ENCODE results near the gene LONRF3. TPM values are rescaled to one million over a fixed set of nuclear protein-coding genes. Genes with fewer than 3 reads are reported as not detected.

The LONRF3 gene
- total RNA-seq, 1 donor from 2014 or later, result 0.96 TPM

DNA sequence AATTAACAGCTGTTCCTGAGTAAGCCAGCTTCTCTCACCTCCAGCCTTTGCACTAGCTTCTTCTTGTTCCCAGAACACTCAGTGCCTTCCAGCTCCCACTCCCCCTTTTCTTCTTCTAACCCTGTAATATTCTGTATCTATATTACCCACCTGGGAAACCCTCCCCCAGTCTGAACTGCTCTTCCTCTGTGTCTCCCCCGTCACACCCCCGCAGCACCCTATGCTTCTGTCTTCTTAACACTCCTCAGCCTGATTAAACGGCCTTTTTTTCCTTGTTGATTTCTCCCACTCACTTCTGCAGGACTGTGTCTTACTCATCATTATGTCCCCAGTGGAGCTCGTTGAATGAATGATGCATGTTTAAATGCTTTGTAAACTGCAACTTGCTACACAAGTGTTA lies 9.0 kb upstream of the LONRF3 start:
- no peaks in the 10 kb centered on the region for H3K36me3 Mint-ChIP-seq (ENCODE audit: insufficient read depth)
- H3K9me3 Mint-ChIP-seq (ENCODE audit: low read depth), result peaks cover 7% of the 10 kb centered on the region
- no peak overlapping the region for H3K27ac Mint-ChIP-seq
- H3K27me3 Mint-ChIP-seq, result peaks cover 16% of the 10 kb centered on the region
- H3K4me1 Mint-ChIP-seq (ENCODE audit: low read depth), result peaks cover 24% of the 10 kb centered on the region
- DNase-seq (ENCODE audit: low spot score, unreplicated experiment), result no peak
- no peak overlapping the region for H3K4me3 Mint-ChIP-seq (ENCODE audit: low read depth)
- TF ChIP-seq, protein P1, sequence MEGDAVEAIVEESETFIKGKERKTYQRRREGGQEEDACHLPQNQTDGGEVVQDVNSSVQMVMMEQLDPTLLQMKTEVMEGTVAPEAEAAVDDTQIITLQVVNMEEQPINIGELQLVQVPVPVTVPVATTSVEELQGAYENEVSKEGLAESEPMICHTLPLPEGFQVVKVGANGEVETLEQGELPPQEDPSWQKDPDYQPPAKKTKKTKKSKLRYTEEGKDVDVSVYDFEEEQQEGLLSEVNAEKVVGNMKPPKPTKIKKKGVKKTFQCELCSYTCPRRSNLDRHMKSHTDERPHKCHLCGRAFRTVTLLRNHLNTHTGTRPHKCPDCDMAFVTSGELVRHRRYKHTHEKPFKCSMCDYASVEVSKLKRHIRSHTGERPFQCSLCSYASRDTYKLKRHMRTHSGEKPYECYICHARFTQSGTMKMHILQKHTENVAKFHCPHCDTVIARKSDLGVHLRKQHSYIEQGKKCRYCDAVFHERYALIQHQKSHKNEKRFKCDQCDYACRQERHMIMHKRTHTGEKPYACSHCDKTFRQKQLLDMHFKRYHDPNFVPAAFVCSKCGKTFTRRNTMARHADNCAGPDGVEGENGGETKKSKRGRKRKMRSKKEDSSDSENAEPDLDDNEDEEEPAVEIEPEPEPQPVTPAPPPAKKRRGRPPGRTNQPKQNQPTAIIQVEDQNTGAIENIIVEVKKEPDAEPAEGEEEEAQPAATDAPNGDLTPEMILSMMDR (IDR thresholded peaks at IDR 0.05; ENCODE audit: unreplicated experiment), result no peak

DNA sequence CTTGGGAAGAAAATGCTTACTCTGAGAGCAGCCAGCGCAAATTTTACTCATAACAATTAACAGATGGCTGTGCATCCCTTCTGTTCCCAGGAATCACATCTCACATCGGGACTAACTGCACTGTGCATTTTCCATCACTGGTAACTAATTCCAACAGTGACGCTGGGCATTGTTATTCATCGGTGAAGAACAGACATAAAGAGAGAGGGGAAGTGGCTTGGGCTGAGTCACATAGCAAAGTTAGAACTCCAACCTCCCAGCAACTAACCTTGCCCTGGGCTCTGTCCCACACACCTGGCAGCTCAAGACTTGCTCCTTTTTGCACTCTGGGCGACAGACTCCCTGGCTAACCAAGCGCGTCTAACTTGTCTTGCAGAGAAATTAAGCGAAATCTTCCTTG lies 6.4 kb upstream of the LONRF3 start:
- no peak for DNase-seq (ENCODE audit: low spot score, unreplicated experiment)
- Mint-ChIP-seq H3K27ac (no peak overlapping the region), H3K9me3 (ENCODE audit: low read depth) (peaks cover 6% of the 10 kb centered on the region), H3K4me1 (ENCODE audit: low read depth) (peaks cover 25% of the 10 kb centered on the region), H3K36me3 (ENCODE audit: insufficient read depth) (peaks cover 2% of the 10 kb centered on the region), H3K27me3 (peaks cover 23% of the 10 kb centered on the region), H3K4me3 (ENCODE audit: low read depth) (no peak overlapping the region)
- TF ChIP-seq, protein P1 (IDR thresholded peaks at IDR 0.05; ENCODE audit: unreplicated experiment), result no peak

DNA sequence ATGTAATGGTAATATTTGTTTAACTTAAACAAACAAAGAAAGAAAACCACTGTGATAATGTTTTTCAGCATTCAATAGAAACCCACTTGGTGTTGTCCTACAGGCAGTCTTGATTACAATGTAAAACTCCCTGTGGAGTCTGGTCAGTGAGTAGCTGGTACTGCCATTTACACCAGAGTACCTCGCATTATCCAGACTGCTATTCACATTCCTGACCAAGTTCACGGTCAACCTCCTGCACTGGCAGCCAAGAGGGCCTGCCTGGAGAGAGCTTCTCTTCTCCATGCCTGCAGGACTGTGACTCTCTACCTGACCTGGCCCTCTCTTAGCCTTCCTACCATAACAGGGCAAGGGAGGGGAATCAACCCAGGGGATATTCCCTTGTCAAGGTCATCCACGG lies 2.9 kb upstream of the LONRF3 start:
- Mint-ChIP-seq H3K4me3 (ENCODE audit: low read depth) (no peak overlapping the region), H3K27me3 (peaks cover 45% of the 10 kb centered on the region), H3K4me1 (ENCODE audit: low read depth) (peaks cover 11% of the 10 kb centered on the region), H3K36me3 (ENCODE audit: insufficient read depth) (peaks cover 3% of the 10 kb centered on the region), H3K27ac (no peak overlapping the region), H3K9me3 (ENCODE audit: low read depth) (peaks cover 6% of the 10 kb centered on the region)
- TF ChIP-seq, protein P1 (IDR thresholded peaks at IDR 0.05; ENCODE audit: unreplicated experiment), result no peak
- DNase-seq (ENCODE audit: low spot score, unreplicated experiment), result no peak

DNA sequence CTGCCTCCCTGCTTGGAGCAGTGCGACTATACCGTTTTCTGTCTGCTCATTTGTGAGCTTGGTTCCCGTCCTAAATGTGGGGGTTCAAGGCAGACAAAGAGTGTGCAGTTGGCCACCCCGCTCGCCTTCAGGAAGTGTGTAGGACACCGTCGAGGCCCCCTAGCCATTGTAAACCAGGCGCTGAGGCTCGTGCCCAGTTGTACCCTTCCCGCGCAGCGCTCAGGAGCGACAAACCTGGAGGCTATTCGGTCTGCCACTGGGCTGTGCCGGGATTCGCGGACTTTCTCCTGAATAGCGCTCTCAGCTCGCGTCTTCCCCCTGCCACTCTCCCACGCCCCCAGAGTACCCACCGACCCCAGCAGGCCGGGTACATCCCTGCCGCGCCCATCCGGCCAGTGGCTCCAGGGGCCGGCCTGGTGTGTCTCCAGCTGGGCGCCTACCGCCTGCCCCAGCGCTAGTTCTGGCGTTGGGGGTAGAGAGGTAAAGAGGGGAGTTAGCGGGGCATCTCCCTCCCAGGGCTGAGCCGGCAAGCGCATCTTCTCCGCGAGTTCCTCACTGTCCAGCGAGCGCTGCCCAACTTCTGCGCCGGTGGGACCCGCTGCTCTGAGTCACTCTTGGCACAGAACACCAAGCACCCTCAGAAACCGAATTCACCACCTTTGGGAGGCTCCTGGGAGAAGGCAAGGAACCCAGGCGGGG lies 880 bp upstream of the LONRF3 start:
- H3K27ac Mint-ChIP-seq, result no peak overlapping the region
- peaks cover 4% of the 10 kb centered on the region for H3K9me3 Mint-ChIP-seq (ENCODE audit: low read depth)
- DNase-seq (ENCODE audit: low spot score, unreplicated experiment), result no peak
- TF ChIP-seq, protein P1 (IDR thresholded peaks at IDR 0.05; ENCODE audit: unreplicated experiment), result no peak
- no peak overlapping the region for H3K4me3 Mint-ChIP-seq (ENCODE audit: low read depth)
- H3K36me3 Mint-ChIP-seq (ENCODE audit: insufficient read depth), result peaks cover 3% of the 10 kb centered on the region
- H3K4me1 Mint-ChIP-seq (ENCODE audit: low read depth), result peaks cover 7% of the 10 kb centered on the region
- peaks cover 51% of the 10 kb centered on the region for H3K27me3 Mint-ChIP-seq

DNA sequence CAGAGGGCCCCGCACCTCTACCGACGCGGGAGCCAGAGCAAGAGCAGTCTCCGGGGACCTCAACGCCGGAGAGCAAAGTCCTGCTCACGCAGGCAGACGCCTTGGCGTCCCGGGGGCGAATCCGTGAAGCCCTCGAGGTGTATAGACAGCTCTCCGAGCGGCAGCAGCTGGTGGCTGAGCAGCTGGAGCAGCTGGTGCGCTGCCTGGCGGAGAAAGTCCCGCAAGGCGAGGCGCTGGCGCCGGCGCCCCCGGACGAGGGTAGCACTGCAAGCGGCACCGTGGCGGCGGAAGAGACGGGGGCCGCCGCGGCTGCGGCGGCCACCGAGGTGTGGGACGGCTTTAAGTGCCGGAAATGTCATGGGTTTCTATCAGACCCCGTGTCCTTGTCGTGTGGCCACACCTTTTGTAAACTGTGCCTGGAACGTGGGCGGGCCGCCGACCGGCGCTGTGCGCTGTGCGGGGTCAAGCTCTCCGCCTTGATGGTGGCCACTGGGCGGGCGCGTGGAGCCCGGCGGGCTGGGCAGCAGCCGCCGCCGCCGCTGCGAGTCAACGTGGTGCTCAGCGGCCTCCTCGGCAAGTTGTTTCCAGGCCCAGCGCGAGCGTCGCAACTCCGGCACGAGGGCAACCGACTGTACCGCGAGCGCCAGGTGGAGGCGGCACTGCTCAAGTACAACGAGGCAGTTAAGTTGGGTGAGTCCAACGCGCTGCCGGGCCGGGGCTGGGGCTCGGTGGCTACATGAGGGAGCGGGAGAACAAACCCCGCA lies 672 bp downstream of the LONRF3 start:
- TF ChIP-seq, protein P1 (IDR thresholded peaks at IDR 0.05; ENCODE audit: unreplicated experiment), result no peak
- peak; percentile 18 for DNase-seq (ENCODE audit: low spot score, unreplicated experiment)
- peaks cover 7% of the 10 kb centered on the region for H3K4me1 Mint-ChIP-seq (ENCODE audit: low read depth)
- H3K4me3 Mint-ChIP-seq (ENCODE audit: low read depth), result peak overlapping the region; percentile 63
- H3K36me3 Mint-ChIP-seq (ENCODE audit: insufficient read depth), result peaks cover 3% of the 10 kb centered on the region
- H3K9me3 Mint-ChIP-seq (ENCODE audit: low read depth), result peaks cover 4% of the 10 kb centered on the region
- peaks cover 47% of the 10 kb centered on the region for H3K27me3 Mint-ChIP-seq
- H3K27ac Mint-ChIP-seq, result no peak overlapping the region
